ENCODE data around the gene CLPSL2. TPM values are rescaled to one million over a fixed set of nuclear protein-coding genes. Genes with fewer than 3 reads are reported as not detected.

Gene CLPSL2
- total and polyA plus RNA-seq, 11 donors = not detected

GRCh38 chr6:35771343-35771627, 5.1 kb upstream of the CLPSL2 start:
- TF ChIP-seq, protein P1, sequence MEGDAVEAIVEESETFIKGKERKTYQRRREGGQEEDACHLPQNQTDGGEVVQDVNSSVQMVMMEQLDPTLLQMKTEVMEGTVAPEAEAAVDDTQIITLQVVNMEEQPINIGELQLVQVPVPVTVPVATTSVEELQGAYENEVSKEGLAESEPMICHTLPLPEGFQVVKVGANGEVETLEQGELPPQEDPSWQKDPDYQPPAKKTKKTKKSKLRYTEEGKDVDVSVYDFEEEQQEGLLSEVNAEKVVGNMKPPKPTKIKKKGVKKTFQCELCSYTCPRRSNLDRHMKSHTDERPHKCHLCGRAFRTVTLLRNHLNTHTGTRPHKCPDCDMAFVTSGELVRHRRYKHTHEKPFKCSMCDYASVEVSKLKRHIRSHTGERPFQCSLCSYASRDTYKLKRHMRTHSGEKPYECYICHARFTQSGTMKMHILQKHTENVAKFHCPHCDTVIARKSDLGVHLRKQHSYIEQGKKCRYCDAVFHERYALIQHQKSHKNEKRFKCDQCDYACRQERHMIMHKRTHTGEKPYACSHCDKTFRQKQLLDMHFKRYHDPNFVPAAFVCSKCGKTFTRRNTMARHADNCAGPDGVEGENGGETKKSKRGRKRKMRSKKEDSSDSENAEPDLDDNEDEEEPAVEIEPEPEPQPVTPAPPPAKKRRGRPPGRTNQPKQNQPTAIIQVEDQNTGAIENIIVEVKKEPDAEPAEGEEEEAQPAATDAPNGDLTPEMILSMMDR (IDR thresholded peaks at IDR 0.05) = no peak
- TF ChIP-seq POLR2A (IDR thresholded peaks at IDR 0.05) = no peak
- H3K27me3 ChIP-seq = peaks cover 0 to 27% (median 7%) of the 10 kb centered on the region in 9 donors
- no peak for ATAC-seq

GRCh38 chr6:35774116-35774794, 2.1 kb upstream of the CLPSL2 start:
- ATAC-seq (no peak), DNase-seq (no peak)
- H3K36me3 ChIP-seq = no peaks in the 10 kb centered on the region
- no peaks in the 10 kb centered on the region for H3K9me3 ChIP-seq
- TF ChIP-seq, protein P1 (IDR thresholded peaks at IDR 0.05) = no peak
- no peak for TF ChIP-seq POLR2A (IDR thresholded peaks at IDR 0.05)
- peaks cover 0 to 33% (median 12%) of the 10 kb centered on the region in 9 donors for H3K27me3 ChIP-seq
- no peak overlapping the region for H3K27ac ChIP-seq
- intact Hi-C loops (cut with DNase I) = no loop called here
- 78 to 92% (median 86%) methylated on average over 9 to 11 of the region's 11 CpGs for WGBS, 4 donors
- no peak overlapping the region for H3K4me3 ChIP-seq
- peaks cover 0 to 9% (median 5%) of the 10 kb centered on the region in 12 donors for H3K4me1 ChIP-seq

More at GRCh38 chr6:35771343-35771627, 5.1 kb upstream of the CLPSL2 start:
- peaks cover 0 to 4% (median under 1%) of the 10 kb centered on the region in 12 donors for H3K4me1 ChIP-seq
- 57 to 80% (median 65%) methylated on average over 1 to 5 of the region's 5 CpGs for WGBS, 4 donors
- H3K27ac ChIP-seq = no peak overlapping the region
- DNase-seq = no peak
- no peaks in the 10 kb centered on the region for H3K36me3 ChIP-seq
- no peaks in the 10 kb centered on the region for H3K9me3 ChIP-seq
- no peak overlapping the region for H3K4me3 ChIP-seq
- intact Hi-C loops (cut with DNase I) = no loop called here

DNA sequence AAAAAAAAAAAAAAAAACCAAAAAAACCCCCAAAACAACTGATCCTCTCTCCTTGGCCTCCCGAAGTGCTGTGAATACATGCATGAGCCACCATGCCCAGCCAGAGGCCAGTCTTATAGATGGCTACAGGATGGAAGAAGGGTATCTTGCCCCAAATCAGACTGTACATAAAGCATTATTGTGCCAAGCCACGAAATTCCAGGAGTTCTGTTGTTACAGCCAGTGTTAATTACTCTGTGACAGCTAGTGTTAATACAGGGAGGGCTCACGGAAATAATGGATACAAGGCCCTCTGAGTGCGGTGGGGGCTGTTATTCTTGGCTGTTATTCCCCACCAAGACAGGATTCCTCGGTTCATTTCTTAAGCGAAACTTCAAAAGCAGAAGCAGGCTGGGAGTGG, 1.4 kb upstream of the CLPSL2 start:
- Histone ChIP-seq H3K27ac (no peak overlapping the region), H3K4me1 (peaks cover 0 to 9% (median 5%) of the 10 kb centered on the region in 12 donors), H3K9me3 (no peaks in the 10 kb centered on the region), H3K4me3 (no peak overlapping the region), H3K36me3 (no peaks in the 10 kb centered on the region), H3K27me3 (peaks cover 0 to 33% (median 12%) of the 10 kb centered on the region in 9 donors)
- 63 to 80% (median 71%) methylated on average over 6 of the region's 6 CpGs for WGBS, 4 donors
- DNase-seq (no peak), ATAC-seq (no peak)
- TF ChIP-seq POLR2A (IDR thresholded peaks at IDR 0.05) = no peak
- TF ChIP-seq, protein P1 (IDR thresholded peaks at IDR 0.05) = no peak
- intact Hi-C loops (cut with DNase I) = no loop called here

GRCh38 chr6:35777356-35778102, 1.1 kb downstream of the CLPSL2 start:
- DNase-seq = no peak
- intact Hi-C loops (cut with DNase I) = no loop called here
- H3K27me3 ChIP-seq = peaks cover 0 to 46% (median 12%) of the 10 kb centered on the region in 9 donors
- WGBS, 4 donors = 84 to 87% (median 85%) methylated on average over 10 of the region's 10 CpGs
- no peak for TF ChIP-seq POLR2A (IDR thresholded peaks at IDR 0.05)
- TF ChIP-seq, protein P1 (IDR thresholded peaks at IDR 0.05) = no peak
- H3K27ac ChIP-seq = no peak overlapping the region
- no peaks in the 10 kb centered on the region for H3K36me3 ChIP-seq
- no peak for ATAC-seq
- H3K4me3 ChIP-seq = no peak overlapping the region
- H3K4me1 ChIP-seq = peaks cover 0 to 9% (median 5%) of the 10 kb centered on the region in 12 donors
- no peaks in the 10 kb centered on the region for H3K9me3 ChIP-seq

All from heart left ventricle (tissue), 16 donors.